GM23248 (cell line): ENCODE results near the gene FLT1.

ENCODE experiments used
- EZH2 ChIP-seq: fragments of 200-600 bp; sonication (generic); IDR thresholded peaks from 2 replicates; pipeline ENCODE4 v1.6.1; 2018; ENCODE audit warnings: antibody characterized with exemption, mild to moderate bottlenecking; ENCODE audit not compliant: insufficient read depth, poor library complexity, severe bottlenecking
- EZH2phosphoT487 ChIP-seq: fragments of 200-600 bp; sonication (generic); IDR thresholded peaks from 2 replicates; pipeline ENCODE4 v1.6.1; 2018; ENCODE audit warnings: antibody characterized with exemption, moderate library complexity, mild to moderate bottlenecking, low read depth; ENCODE audit not compliant: insufficient read depth

DNA sequence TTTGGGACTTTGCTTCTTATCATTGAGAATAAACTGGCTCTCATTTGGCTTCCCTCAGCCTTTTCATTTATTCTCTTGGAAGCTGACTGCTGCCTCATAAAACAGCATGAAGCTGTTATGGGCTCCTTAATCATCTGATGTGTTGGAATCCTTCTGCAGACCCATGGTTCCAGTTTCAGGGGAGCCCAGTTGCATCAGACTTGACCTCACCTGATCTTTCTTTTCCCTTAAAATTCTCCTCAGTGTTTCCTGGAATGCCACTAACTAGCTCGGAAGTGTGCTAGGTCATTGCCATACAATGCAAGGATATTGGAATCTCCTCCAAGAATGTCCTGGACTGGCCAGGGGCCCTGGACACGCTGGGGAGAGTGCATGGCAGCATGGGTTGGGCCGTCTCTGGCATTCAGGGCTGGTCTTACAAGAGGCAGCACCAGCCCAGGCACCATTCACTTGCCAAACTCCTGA, 158.7 kb downstream of the FLT1 start:
- TF ChIP-seq EZH2 (no peak), EZH2phosphoT487 (no peak)
